HG02943 (cell line): ENCODE results near the gene PLEKHM3.

Experiments
- ATAC-seq: cut with Tn5 transposase; IDR thresholded peaks from one replicate; pipeline ENCODE4 v1.9.1; 2021; ENCODE audit warnings: mild to moderate bottlenecking, low read depth, moderate library complexity; ENCODE audit not compliant: unreplicated experiment

Gene PLEKHM3

GRCh38 chr2:207777124-207777523 lies 248.2 kb downstream of the PLEKHM3 start:
- ATAC-seq = no peak

GRCh38 chr2:207775473-207775872 lies 249.9 kb downstream of the PLEKHM3 start:
- ATAC-seq = no peak

- ATAC-seq = no peak
Observed at GRCh38 chr2:207772844-207773205, 252.5 kb downstream of the PLEKHM3 start.

GRCh38 chr2:207772081-207772843 lies 253.1 kb downstream of the PLEKHM3 start:
- ATAC-seq = no peak

- no peak for ATAC-seq
Observed at GRCh38 chr2:207771421-207771820, 253.9 kb downstream of the PLEKHM3 start.
